HG03060 (cell line): Measurements from ENCODE around the gene TMEM119.
"Not testable (repeated sequence)": the region's sequence is repeated elsewhere in the genome, so short reads cannot be mapped to it uniquely, and the experiment has no call there.

Source experiments
- ATAC-seq: cut with Tn5 transposase; IDR thresholded peaks from one replicate; pipeline ENCODE4 v1.9.1; 2021; ENCODE audit warnings: low read depth, moderate number of reproducible peaks; ENCODE audit not compliant: unreplicated experiment

TMEM119 gene

DNA sequence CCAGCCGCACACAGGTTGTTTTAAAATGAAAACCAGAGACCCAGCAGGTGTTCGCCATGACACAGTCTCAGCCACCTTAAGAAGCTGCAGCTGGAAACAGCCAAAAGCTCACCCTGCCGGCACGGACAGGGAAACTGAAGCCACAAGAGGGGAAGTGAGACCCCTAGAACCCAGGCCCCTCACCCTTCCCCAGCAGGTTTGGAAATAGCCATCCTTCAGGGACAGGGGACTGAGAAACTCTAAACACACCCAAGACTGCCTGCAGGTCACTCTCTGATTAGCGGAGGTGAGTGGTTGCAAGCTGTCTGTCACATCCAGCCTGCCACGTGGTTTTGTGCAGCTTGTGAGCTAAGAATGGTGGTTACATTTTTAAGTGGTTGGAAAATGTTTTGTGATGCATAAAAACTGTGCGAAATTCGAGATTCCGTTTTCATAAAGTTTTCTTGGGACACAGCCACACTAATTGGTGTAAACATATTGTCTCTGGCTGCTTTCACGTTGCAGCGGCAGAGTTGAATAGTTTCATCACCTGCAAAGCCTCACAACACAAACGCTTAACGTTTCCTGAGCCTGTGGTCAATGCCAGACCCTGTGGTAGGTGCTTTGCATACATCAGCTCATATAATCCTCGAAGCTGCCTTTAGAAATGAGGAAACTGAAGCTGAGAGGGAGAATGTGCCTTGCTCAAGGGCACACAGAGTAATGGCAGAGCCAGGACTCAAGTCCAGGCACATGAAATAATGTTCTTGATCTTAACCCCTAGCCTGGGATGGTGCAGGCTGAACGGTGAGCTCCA lies 37.5 kb upstream of the TMEM119 start:
- ATAC-seq, result peak; percentile 36

DNA sequence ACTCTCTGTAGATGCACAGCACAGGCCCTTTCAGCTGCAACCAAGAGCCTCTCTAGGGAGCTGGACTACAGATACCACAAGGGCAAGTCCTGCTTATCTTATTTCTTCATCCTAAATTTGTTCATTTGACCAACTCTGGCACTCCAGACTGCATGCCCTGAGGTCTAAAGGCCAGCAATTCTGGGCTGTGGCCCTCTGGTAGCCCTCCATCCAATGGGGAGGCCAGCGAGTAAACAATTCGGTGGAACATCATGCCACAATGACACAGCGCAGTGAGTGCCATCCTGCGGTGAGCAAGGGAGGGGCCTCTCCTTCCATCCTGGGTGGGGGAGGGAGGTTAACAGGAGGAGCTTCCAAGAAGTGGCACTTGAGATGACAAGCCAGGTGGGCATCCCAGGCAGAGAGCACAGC lies 36.5 kb upstream of the TMEM119 start:
- ATAC-seq, result no peak

DNA sequence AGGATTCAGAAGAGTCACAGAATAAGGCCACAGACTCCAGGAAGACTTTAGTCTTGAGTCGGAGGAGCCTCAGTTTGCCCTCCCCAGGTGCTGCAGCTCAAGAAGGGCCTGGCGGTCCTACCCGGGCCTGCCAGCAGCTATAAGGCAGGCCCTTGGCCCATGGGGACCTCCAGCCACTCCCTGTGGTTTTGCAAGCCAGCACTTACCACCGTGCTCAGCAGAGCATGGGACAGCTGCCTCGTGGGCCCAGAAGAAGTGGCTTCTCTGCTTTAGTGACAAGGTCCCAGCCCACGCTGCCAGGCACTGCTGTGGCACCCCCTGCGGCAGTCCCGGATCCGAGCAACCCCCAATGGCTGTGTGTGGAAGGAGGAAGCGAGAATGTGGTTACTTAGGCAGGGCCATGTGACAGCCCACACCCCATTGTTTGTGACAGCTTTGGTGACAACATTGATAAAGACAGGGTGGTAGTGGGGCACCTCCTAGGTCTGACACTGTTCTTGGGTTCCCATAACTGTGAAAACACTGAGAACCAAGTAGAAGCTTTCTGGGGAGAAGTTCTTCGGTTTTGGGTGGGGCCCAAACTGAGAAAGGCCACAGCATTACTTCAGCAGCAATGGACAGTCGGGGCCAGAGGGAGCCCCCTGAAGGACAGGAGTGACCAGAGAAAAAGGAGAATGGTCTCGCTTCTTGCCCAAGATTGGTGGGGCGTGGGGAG lies 35.8 kb upstream of the TMEM119 start, which contains the start of gene SELPLG:
TSS of gene SELPLG (minus strand) at position 361 of the 715 bp plus-strand sequence. CDS start 9,587 bp downstream, outside the sequence.
- peak; percentile 59 for ATAC-seq

DNA sequence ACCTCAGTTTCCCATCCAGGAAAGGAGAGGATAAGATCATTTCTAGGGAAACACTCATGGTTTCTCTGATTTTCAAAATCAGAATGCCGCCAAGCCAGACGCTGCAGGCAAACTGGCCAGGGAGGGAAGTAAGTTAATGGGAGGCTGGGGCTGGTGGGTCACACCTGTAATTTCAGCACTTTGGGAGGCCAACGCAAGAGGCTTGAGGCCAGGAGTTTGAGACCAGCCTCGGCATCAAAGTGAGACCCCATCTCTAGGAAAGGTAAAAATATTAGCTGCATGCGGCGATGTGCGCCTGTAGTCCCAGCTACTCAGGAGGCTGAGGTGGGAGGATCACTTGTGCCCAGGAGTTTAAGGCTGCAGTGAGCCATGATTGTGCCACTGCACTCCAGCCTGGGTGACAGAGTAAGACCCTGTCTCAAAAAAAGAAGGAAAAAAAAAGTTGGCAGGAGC lies 35.2 kb upstream of the TMEM119 start:
- no peak for ATAC-seq

DNA sequence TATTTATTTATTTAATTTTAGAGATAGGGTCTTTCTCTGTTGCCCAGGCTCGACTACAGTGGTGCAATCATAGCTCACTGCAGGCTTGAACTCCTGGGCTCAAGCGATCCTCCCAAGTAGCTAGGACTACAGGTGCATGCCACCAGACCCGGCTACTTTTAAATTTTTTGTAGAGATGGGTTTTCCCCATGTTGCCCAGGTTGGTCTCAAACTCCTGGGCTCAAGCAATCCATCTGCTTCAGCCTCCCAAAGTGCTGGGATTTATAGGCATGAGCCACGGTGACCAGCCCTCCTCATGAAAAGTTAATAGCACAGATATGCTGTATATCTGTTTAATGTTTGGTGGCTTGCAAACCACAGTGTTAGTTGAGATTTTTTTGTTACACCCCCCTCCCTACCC lies 33.4 kb upstream of the TMEM119 start:
- not testable (repeated sequence) for ATAC-seq

DNA sequence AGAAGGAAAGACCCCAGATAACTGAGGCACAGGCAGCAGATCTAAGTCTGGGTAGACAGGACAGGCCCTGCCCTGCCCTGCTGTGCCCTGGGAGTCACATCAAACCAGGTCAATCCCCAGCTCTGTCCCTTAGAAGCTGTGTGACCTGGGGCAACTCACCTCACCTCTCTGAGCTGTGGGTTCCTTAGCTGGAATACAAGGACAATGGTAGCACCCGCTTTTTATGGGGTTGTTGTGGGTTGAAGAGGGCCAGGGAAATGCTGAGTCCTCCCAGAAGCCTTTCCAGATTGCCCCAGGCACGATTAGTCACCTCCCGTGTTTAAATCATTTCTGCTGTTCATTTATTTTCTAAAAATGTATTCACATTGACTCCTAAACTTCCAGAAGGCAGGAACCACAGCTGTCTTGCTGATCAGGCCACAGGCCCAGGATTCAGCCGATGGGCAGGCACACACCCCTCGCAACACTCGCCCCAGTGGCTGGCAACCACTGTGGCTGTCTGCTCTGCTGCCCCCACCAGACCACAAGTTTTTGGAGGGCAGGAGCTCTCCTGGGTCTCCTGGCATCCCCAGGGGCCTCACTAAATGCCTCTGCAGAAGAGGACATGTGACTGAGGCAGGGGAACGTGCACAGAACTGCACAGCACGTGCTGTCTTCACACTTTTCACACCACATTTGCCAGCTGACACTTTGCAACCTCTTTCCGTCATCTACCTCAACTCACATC lies 32.8 kb upstream of the TMEM119 start:
- ATAC-seq, result no peak

DNA sequence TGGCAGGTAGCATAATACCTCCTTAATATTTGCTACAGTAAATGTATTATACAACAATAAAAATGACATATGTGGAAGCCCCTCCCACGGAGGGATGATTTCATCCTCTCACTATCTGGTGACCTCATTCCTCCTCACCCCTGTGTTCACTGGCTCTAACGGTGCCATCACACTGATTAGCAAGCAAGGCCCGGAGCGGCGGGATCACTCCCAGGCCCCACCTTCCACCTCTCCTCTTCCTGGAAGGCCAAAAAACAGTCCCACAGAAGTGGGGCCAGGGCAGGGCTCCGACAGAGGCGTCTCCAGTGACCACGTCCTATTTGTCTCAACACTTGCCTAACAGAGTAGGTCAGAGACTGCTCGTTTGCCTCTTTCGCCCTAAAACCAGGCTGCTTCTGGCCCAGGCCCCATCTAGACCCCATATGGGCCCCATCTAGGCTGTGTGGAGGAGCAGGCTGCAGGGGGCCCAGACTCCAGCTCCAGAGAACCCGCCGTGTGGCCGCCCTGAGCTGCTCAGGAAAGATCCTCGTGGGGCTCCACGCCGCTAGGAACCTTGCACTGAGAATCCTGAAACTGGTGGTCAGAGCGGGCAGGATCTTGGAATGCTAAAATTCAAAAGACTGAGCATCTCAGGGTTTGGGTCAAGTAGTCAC lies 32.1 kb upstream of the TMEM119 start:
- no peak for ATAC-seq

DNA sequence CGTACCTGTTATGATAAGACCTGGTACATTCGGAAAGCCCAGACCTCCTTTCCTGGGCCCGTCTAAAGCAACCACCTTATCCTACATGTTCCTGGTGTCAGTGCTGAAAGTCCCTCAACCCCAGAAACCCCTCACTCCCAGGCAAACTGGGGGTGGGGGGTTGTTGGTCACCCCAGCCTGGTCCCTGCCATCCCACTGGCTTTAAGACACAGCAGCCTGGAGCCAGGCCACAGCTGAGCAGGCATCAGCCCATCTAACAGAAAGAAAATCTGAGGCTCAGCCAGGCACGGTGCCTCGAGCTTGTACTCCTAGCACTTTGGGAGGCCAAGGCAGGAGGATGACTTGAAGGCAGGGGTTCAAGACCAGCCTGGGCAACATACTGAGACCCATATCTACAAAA lies 31.3 kb upstream of the TMEM119 start:
- ATAC-seq, result no peak

DNA sequence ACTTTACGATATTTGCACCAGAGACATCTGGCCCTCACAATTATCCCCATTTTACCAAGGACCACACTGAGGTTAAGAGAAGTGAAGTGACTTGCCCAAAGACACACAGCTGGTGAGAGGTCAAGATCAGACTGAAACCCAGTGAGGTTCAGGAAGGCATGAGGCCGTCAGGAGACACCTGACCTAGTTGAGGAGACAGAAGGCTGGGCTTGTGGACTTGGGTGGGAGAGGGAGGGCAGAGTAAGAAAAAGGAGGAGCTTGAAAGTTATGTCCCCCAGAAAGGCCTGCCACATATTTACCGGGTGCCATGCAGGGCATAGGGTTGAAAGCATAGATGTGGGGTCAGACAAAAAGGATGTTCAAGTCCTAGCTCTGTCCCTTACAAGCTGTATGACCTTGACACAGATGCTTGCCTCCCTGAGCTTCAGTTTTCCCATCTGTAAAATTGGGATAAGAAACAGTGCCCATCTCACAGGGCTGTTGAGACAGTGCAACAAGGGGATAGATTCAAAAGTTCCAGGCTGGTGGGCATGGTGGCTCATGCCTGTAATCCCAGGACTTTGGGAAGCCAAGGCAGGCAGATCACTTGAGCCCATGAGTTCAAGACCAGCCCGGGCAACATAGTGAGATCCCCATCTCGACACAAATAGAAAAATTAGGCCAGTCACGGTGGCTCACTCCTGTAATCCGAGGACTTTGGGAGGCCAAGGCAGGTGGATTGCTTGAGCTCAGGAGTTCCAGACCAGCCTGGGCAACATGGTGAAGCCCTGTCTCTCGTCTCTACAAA lies 29.4 kb upstream of the TMEM119 start:
- ATAC-seq, result no peak

DNA sequence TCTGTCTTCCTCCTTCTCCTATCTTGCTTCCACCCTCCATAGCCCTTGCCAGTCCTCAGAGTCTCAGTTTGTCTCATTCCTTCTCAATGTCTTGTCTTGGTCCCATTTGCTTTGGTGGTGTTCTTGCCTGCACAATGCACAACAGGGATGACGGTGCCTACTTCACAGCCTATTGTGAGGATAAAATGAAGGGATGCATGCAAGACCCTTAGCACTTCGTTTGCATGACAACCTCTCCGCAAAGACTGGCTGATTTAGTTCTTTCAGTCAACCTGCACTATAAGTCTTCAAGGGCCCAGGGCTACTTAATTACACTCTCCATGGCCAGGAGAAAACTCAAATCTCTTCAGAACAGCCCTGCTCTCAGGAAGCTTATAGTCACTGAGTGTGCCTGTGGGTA lies 27.3 kb upstream of the TMEM119 start:
- no peak for ATAC-seq

DNA sequence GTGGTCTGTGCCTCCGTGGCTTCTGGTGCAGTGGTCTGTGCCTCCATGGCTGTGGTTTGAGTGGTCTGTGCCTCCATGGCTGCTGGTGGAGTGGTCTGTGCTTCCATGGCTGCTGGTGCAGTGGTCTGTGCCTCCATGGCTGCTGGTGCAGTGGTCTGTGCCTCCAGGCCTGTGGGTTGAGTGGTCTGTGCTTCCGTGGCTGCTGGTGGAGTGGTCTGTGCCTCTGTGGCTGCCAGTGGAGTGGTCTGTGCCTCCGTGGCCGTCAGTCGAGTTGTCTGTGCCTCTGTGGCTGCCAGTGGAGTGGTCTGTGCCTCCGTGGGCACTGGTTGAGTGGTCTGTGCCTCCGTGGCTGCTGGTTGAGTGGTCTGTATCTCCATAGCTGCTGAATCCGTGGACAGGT lies 25.7 kb upstream of the TMEM119 start:
- ATAC-seq, result no peak

DNA sequence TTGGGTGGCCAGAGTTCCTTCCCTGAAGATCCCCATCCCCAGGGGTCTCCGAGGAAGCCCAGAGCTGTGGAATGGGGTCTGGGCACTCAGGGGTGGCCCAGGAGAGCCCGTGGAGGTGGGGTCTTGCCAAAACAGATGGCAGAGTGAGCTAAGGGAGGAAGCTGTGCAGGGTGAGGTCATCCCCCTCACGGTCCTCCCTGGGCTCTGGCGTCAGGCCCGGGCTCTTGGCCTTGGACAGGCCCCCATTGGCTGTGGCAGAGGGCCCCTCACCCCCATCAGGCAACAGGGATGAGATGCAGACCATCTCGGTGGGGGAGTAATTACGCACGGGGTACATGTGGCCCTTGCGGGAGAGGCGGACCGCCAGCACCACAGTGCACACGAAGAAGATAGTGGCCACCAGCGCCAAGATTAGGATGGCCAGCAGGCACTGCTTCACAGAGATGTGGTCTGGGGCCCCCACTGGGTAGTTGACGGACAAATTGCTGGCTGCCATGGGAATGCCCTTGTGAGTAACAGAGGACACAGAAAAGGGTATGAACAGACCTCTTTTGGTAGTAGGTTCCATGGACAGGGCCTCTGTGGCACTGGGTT lies 25.1 kb upstream of the TMEM119 start:
- no peak for ATAC-seq

DNA sequence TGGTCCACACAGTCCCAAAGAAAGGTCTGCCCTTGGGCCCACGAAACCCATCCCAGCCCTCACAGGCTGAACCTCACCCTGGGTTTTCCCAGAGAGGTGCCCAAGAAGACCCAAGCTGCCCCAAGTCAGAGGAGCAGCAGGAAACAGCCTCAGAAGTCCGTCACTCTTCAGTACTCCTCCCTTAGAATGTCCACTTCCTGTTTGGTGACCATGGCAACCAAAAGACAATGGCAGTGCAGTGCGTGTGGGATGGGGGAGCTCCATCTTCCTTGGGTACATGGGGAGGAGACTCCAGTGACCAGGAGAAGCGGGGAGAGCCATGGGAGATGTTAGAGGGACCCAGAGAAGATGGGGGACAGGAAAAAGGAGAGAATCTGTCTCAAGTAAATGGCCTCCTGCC lies 24.5 kb upstream of the TMEM119 start:
- ATAC-seq, result no peak

DNA sequence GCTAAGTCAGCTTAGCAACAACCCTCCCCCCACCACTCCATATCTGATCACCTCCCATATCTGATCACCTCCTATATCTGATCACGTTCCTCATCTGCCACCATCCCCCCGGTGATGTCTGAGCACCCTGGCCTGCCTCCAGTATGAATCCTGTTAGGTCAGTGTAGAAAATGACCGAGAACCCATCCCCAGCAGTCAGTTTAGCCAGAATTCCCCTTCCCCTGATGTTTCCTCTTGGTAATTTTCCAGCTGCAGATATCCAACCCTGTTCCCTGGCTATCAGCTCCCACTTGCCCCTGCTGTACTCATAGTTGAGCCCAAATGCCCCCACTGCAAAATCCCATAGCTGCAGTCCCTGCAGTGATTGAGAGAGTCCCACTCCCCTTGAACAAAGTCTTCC lies 23.3 kb upstream of the TMEM119 start:
- ATAC-seq, result no peak

DNA sequence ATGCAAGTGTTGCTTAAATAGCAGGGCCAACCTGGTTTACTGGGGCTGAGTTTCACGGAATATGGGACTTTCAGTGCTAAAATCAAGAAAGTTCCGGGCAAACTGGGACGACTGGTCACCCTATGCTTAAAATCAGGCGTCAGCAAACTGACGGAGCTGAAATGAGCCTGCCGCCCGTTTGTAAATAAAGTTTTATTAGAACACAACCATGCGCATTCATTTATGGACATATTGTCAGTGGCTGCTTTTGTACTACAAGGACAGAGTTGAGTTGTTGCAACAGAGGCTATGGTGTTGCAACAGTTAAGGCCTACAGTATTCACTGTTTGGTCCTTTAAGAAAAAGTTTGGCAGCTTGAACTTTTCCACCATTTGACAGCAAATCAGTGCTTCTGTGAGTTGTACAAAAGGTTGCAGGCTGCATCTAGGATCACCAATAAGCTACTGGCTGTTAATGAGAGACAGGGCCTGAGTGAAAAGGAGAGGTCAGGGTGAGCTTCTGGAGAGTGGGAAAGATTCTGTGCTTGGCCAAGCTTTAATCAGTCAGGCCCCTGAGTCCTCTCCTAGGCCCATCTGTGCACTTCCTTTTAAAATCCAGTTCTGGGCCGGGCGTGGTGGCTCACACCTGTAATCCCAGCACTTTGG lies 22.5 kb upstream of the TMEM119 start:
- ATAC-seq, result no peak

DNA sequence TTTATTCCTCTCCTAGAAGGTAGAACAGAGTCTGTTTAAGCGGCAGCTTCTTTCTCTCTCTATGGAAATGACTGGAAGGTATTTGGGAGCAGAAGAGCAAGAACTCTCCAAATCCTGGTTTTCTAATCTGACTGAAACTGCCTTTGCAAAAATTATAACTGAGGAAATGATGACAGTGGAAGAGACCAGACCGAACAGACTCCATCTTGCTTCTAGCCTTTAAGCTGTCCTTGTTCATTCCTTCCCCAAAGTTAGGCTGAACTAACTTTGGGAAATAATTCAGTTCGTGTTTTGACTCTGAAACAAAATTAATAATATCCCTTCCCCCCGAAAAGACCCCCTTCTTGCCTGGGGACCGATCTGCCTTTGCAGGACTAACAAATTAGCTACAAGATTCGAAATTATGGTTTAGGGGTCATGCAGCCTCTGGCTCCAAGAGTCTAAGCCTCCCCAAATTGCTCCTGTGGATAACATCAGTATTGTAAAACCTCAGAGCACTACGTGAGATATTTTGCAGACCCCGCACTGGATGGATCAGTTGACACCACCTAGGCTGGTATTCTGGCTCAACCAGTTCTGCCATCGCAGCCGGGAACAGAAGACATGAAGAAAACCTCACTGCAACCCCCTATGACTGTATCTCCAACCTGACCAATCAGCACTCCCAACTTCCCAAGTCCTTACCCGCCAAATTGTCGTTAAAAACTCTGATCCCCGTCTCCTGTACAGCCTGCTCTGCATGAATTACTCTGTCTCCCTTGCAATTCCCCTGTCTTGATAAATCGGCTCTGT lies 21.7 kb upstream of the TMEM119 start:
- no peak for ATAC-seq

DNA sequence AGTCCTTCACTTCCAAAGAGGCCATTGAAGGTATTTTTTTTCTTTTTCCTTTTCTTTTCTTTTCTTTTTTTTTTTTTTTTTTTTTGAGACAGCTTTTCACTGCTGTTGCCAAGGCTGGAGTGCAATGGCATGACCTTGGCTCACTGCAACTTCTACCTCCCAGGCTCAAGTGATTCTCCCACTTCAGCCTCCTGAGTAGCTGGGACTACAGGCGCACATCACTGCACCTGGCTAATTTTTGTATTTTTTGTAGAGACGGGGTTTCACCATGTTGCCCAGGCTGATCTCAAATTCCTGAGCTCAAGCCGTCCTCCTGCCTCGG lies 21.0 kb upstream of the TMEM119 start:
- not testable (repeated sequence) for ATAC-seq
